ENCODE data around the gene OPRD1.
A peak's percentile ranks its signal among the peaks of the same experiment; 100 is the strongest.
"Not testable (repeated sequence)": the region's sequence is repeated elsewhere in the genome, so short reads cannot be mapped to it uniquely, and the experiment has no call there.

Gene OPRD1

GRCh38 chr1:28811766-28812668 is at the start of gene OPRD1:
Gene OPRD1, plus strand, starts transcription at chr1:28812170. Its CDS starts 214 bp downstream, at chr1:28812384.
- DNase-seq = peak; percentile 35

- no peak for DNase-seq
Measured at GRCh38 chr1:28766532-28767183, 45.3 kb upstream of the OPRD1 start.

GRCh38 chr1:28770601-28771165 is 41.3 kb upstream of the OPRD1 start:
- no peak for DNase-seq

- DNase-seq = not testable (repeated sequence)
Measured at GRCh38 chr1:28771921-28772320, 40.0 kb upstream of the OPRD1 start.

GRCh38 chr1:28773105-28773504 is 38.9 kb upstream of the OPRD1 start:
- no peak for DNase-seq

- peak; percentile 93 for DNase-seq
Measured at GRCh38 chr1:28775121-28775942, 36.6 kb upstream of the OPRD1 start.

- no peak for DNase-seq
Measured at GRCh38 chr1:28776341-28776740, 35.6 kb upstream of the OPRD1 start.

- DNase-seq = no peak
Measured at GRCh38 chr1:28778021-28778420, 33.9 kb upstream of the OPRD1 start.

- DNase-seq = no peak
Measured at GRCh38 chr1:28779751-28780408, 32.1 kb upstream of the OPRD1 start.

GRCh38 chr1:28781305-28781704 is 30.7 kb upstream of the OPRD1 start:
- no peak for DNase-seq

- peak; percentile 24 for DNase-seq
Measured at GRCh38 chr1:28782011-28782410, 30.0 kb upstream of the OPRD1 start.

- no peak for DNase-seq
Measured at GRCh38 chr1:28783363-28783762, 28.6 kb upstream of the OPRD1 start.

GRCh38 chr1:28789412-28789811 is 22.6 kb upstream of the OPRD1 start:
- no peak for DNase-seq

- no peak for DNase-seq
Measured at GRCh38 chr1:28789816-28790215, 22.2 kb upstream of the OPRD1 start.

GRCh38 chr1:28790377-28791035 is 21.5 kb upstream of the OPRD1 start:
- no peak for DNase-seq

- DNase-seq = not testable (repeated sequence)
Measured at GRCh38 chr1:28791929-28792328, 20.0 kb upstream of the OPRD1 start.

GRCh38 chr1:28792644-28793121 is 19.3 kb upstream of the OPRD1 start:
- no peak for DNase-seq

- not testable (repeated sequence) for DNase-seq
Measured at GRCh38 chr1:28794582-28794981, 17.4 kb upstream of the OPRD1 start.

GRCh38 chr1:28796352-28797211 is 15.4 kb upstream of the OPRD1 start:
- no peak for DNase-seq

- no peak for DNase-seq
Measured at GRCh38 chr1:28800324-28800723, 11.6 kb upstream of the OPRD1 start.

- no peak for DNase-seq
Measured at GRCh38 chr1:28801461-28801860, 10.5 kb upstream of the OPRD1 start.

Measured in hematopoietic multipotent progenitor cell treated with erythropoietin and hydrocortisone succinate and interleukin-3 and kit ligand, for 4 days (in vitro differentiated cells).